Stimulated activated naive CD8-positive, alpha-beta T cell treated with anti-CD3 and anti-CD28 coated beads, Interleukin-15, Interleukin-2, amounts not matched to agents 100 ng/mL and 50 ng/mL, for 24 hours (primary cell): ENCODE results near the gene TRPM3.
"Not testable (repeated sequence)": the region's sequence is repeated elsewhere in the genome, so short reads cannot be mapped to it uniquely, and the experiment has no call there.

Experiments used
- H3K27ac Mint-ChIP-seq: one replicate; pipeline ENCODE4 v1.8.0; 2021; ENCODE audit warnings: mild to moderate bottlenecking, mixed read lengths
- H3K27me3 Mint-ChIP-seq: one replicate; pipeline ENCODE4 v1.8.0; 2021; ENCODE audit warnings: mixed read lengths
- H3K36me3 Mint-ChIP-seq: one replicate; pipeline ENCODE4 v1.8.0; 2021; ENCODE audit warnings: low read depth, mixed read lengths
- H3K4me1 Mint-ChIP-seq: one replicate; pipeline ENCODE4 v1.8.0; 2021; ENCODE audit warnings: low read depth, mixed read lengths
- H3K4me3 Mint-ChIP-seq: one replicate; pipeline ENCODE4 v1.8.0; 2021; ENCODE audit warnings: mild to moderate bottlenecking, mixed read lengths
- H3K9me3 Mint-ChIP-seq: one replicate; pipeline ENCODE4 v1.8.0; 2021; ENCODE audit warnings: mixed read lengths

TRPM3 gene

DNA sequence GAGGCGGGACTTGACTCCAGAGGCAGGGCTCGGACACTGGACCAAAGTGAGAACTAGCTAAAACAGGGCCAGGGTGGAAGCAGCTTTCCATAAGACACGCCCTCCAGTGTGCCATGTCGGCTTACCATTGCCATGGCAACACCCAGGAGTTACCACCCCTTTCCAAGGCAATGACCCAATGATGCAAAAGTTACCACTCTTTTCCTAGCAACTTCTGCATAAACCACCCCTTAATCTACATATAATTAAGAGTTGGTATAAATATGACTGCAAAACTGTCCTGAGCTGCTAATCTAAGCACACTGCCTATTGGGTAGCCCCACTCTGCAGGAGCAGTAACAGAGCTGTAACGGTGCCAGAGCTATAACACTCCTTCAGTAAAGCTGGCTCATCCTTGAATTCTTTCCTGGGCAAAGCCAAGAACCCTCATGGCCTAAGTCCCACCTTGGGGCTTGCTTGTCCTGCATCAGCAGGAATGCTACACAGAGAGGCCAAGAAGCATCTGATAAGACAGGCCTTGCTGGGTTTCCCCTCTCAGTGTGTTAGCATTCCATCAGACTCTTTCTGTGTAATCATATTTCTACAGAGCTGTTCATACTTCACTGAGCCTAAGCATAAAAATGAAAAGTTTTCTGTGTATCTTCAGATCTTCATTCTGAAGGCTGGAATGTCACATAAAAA, 444.2 kb downstream of the TRPM3 start:
- Mint-ChIP-seq H3K27ac (no peak overlapping the region), H3K9me3 (no peaks in the 10 kb centered on the region), H3K4me3 (no peak overlapping the region), H3K36me3 (no peaks in the 10 kb centered on the region), H3K27me3 (no peaks in the 10 kb centered on the region), H3K4me1 (no peaks in the 10 kb centered on the region)

DNA sequence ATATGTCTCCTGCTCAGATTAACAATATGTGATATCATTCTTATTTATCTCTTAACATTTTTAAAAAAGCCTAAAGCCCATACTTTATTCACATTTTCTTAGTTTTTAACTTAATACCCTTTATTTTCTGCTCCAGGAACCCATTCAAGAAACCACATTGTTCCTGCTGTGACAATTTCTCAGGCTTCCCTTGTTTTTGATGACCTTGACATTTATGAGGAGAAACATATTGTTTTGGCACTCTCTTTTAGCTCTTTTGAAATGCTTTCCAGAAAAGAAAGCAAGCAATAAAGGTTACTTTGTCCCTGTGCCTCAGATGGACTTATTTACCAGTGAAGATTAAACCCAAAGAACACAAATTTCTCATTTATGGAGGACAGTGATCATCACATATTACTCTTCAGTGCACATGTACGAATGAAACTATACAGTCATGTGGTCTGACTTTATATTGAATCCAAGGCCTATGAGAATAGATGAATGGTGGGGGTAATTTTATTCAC, 445.5 kb downstream of the TRPM3 start:
- no peaks in the 10 kb centered on the region for H3K4me1 Mint-ChIP-seq
- no peaks in the 10 kb centered on the region for H3K9me3 Mint-ChIP-seq
- H3K27ac Mint-ChIP-seq: no peak overlapping the region
- H3K27me3 Mint-ChIP-seq: no peaks in the 10 kb centered on the region
- no peak overlapping the region for H3K4me3 Mint-ChIP-seq
- no peaks in the 10 kb centered on the region for H3K36me3 Mint-ChIP-seq

DNA sequence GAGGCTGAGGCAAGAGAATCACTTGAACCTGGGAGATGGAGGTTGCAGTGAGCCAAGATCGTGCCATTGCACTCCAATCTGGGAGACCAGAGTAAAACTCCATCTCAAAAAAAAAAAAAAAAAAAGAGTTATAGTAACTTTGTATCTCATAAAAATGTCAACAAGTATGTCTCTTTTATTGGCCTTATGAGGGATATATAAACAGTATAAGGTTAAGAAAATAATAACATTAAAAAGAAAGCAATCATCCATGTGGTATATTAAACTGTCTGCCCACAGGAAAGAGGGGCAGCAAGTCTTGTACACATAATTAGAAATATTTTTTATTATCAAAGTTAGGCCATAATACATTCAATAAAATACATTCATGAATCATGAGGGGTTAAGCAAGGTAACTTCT, 447.6 kb downstream of the TRPM3 start:
- no peak overlapping the region for H3K27ac Mint-ChIP-seq
- no peak overlapping the region for H3K4me3 Mint-ChIP-seq
- H3K9me3 Mint-ChIP-seq: no peaks in the 10 kb centered on the region
- H3K36me3 Mint-ChIP-seq: no peaks in the 10 kb centered on the region
- H3K4me1 Mint-ChIP-seq: no peaks in the 10 kb centered on the region
- no peaks in the 10 kb centered on the region for H3K27me3 Mint-ChIP-seq

GRCh38 chr9:70672161-70672649, 449.2 kb downstream of the TRPM3 start:
- Mint-ChIP-seq H3K4me1 (no peaks in the 10 kb centered on the region), H3K27ac (no peak overlapping the region), H3K4me3 (no peak overlapping the region), H3K9me3 (no peaks in the 10 kb centered on the region), H3K27me3 (no peaks in the 10 kb centered on the region), H3K36me3 (no peaks in the 10 kb centered on the region)

GRCh38 chr9:70668751-70669150, 452.7 kb downstream of the TRPM3 start:
- H3K4me3 Mint-ChIP-seq: no peak overlapping the region
- H3K9me3 Mint-ChIP-seq: no peaks in the 10 kb centered on the region
- H3K27ac Mint-ChIP-seq: no peak overlapping the region
- H3K4me1 Mint-ChIP-seq: peaks cover 12% of the 10 kb centered on the region
- H3K36me3 Mint-ChIP-seq: no peaks in the 10 kb centered on the region
- no peaks in the 10 kb centered on the region for H3K27me3 Mint-ChIP-seq

DNA sequence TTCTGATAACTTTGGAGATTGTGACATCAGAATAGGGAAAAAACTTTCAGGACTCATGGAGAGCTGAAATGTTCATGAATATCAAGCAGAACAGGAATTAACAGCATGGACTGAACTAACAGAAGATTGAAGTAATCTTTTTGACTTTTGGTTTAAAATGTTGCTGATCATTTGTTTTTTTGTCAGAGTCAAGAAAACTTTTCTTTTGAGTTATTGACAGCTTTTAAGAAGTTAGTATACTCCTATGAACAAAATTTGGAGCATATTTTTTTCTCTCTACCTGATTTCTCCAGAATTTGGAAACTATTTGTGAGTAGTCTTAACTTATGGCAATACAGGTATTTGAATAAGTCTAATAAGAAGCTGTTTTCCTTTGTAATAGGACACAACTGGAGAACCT, 462.7 kb downstream of the TRPM3 start:
- H3K4me3 Mint-ChIP-seq: no peak overlapping the region
- H3K27me3 Mint-ChIP-seq: peaks cover 8% of the 10 kb centered on the region
- H3K27ac Mint-ChIP-seq: no peak overlapping the region
- H3K36me3 Mint-ChIP-seq: no peaks in the 10 kb centered on the region
- no peaks in the 10 kb centered on the region for H3K4me1 Mint-ChIP-seq
- H3K9me3 Mint-ChIP-seq: no peaks in the 10 kb centered on the region

DNA sequence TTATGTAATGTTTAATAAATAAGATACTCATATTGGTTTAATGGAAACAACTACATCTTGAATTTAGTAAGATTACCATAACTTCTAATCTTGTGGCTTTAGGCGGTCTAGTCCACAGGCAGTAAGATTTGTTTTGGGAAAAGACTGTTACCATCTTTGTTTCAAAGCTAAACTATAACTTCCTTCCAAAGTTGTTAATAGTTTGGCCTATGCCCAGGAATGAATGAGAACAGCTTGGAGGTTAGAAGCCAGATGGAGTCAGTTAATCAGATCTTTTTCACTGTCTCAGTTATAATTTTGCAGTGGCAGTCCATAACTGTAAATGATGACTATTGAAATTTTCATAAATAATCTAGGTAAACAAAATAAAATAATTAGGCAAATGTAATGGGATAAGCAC, 465.1 kb downstream of the TRPM3 start:
- Mint-ChIP-seq H3K27me3 (no peaks in the 10 kb centered on the region), H3K36me3 (no peaks in the 10 kb centered on the region), H3K4me3 (no peak overlapping the region), H3K4me1 (no peaks in the 10 kb centered on the region), H3K9me3 (no peaks in the 10 kb centered on the region), H3K27ac (no peak overlapping the region)

DNA sequence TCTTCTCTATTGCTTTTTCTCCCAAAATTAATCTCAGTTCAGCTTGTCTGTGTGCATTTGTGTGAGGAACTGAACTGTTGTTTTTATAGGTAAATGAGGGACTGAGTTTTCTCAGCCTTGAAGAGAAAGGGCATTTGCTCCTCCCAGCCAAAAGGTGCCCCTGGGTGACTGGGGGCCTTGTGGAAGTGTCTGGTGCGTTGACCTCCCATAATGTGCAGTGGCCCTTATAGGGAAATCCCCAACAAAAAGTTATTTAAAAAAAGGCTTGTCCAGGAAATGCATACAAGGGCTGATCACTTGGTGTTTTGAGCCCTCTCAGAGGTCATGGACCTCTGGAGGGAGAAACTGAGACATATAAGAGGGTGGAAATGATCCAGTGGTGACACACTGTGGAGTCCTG, 467.3 kb downstream of the TRPM3 start:
- no peak overlapping the region for H3K27ac Mint-ChIP-seq
- no peaks in the 10 kb centered on the region for H3K36me3 Mint-ChIP-seq
- H3K4me1 Mint-ChIP-seq: no peaks in the 10 kb centered on the region
- no peaks in the 10 kb centered on the region for H3K27me3 Mint-ChIP-seq
- no peak overlapping the region for H3K4me3 Mint-ChIP-seq
- H3K9me3 Mint-ChIP-seq: no peaks in the 10 kb centered on the region

- H3K4me1 Mint-ChIP-seq, H3K9me3 Mint-ChIP-seq, H3K27ac Mint-ChIP-seq, H3K4me3 Mint-ChIP-seq, H3K36me3 Mint-ChIP-seq: not testable (repeated sequence)
- peaks cover 14% of the 10 kb centered on the region for H3K27me3 Mint-ChIP-seq
Observed at GRCh38 chr9:70644627-70645026, 476.8 kb downstream of the TRPM3 start.

GRCh38 chr9:70642341-70642740, 479.1 kb downstream of the TRPM3 start:
- H3K4me3 Mint-ChIP-seq: no peak overlapping the region
- H3K27ac Mint-ChIP-seq: no peak overlapping the region
- no peaks in the 10 kb centered on the region for H3K36me3 Mint-ChIP-seq
- no peaks in the 10 kb centered on the region for H3K9me3 Mint-ChIP-seq
- H3K27me3 Mint-ChIP-seq: peaks cover 14% of the 10 kb centered on the region
- H3K4me1 Mint-ChIP-seq: no peaks in the 10 kb centered on the region

DNA sequence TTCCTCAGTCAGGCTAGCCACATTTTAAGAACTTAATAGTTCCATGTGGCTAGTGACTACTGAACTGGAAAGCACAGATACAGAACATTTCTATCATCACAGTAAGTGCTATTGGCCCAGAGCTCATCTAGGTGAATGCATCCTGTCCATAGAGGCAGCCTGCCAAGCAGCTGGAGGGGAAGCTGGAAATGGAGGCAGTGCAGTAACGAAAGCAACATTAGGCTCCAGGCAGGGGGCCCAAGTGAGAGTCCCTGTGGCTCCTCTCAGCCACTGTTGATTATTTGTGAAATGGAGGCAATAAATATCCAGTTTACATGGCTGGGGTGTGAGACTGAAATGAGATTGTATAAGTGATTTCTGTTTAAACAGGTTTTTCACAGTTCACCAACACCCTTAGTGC, 479.8 kb downstream of the TRPM3 start:
- H3K27ac Mint-ChIP-seq: no peak overlapping the region
- H3K36me3 Mint-ChIP-seq: no peaks in the 10 kb centered on the region
- no peaks in the 10 kb centered on the region for H3K9me3 Mint-ChIP-seq
- no peaks in the 10 kb centered on the region for H3K4me1 Mint-ChIP-seq
- H3K4me3 Mint-ChIP-seq: no peak overlapping the region
- H3K27me3 Mint-ChIP-seq: peaks cover 14% of the 10 kb centered on the region

DNA sequence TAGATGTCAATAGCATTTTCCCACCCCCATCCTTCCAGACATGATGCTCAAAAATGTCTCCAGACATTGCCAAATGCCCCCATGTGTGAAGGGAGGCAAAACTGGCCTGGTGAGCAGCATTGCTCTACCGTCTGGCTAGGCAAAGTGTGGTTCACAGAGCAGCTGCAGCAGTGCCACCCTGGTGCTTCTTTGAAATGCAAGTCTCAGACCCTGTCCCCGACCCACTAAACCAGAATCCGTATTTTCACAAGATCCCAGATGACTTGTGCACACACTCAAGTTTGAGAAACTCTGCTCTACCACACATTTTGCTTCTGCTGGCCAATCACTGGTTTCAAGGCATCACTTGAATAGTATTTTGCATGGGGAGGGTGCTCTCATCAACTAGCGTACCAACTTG, 480.4 kb downstream of the TRPM3 start:
- Mint-ChIP-seq H3K27me3 (peaks cover 14% of the 10 kb centered on the region), H3K9me3 (no peaks in the 10 kb centered on the region), H3K27ac (no peak overlapping the region), H3K4me3 (no peak overlapping the region), H3K4me1 (no peaks in the 10 kb centered on the region), H3K36me3 (no peaks in the 10 kb centered on the region)

DNA sequence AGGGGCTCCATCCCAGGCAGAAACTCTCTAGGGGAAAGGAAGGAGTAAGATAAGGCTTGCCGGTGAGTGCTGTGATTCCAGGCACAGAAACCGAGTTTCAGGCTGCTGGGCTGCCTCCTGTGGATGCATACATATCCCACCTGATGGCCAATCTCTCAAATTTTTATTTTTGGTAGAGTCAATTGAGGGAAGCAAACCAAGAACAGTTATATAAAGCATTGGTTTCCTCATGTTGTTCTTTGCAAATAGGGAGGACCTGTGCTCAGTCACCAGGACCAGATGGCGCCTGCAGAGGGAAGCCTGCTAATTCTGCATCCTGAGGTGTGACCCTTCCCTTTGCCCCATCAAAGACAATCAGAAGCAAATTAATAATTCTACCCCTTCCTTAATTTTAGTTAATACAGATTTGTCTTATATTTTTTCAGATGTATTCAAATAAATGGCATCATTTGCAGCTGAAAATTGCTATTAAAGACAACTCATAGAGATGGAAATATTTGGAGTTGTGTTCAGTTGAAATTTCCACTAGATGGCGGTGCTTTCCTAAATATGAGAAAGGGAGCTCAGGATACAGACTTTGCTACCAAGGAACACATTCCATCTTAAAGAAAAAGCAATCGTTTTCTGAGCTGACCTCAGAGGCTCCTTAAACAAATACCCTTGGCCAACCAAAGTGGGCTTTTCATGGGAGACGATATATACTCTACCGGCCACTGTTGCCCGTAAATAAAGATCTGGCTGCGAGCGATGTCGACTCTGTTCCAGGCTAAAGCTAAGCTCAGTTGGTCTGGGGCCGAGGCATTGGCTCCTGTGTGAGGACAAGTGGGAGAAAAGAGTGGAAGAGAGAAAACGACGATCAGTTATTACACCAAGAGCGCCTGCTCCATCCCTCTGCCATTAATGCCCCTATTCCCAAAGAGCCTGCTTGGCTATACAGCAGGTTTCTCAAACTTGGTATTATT, 481.3 kb downstream of the TRPM3 start:
- no peaks in the 10 kb centered on the region for H3K36me3 Mint-ChIP-seq
- H3K27ac Mint-ChIP-seq: no peak overlapping the region
- H3K27me3 Mint-ChIP-seq: peaks cover 12% of the 10 kb centered on the region
- no peak overlapping the region for H3K4me3 Mint-ChIP-seq
- no peaks in the 10 kb centered on the region for H3K9me3 Mint-ChIP-seq
- no peaks in the 10 kb centered on the region for H3K4me1 Mint-ChIP-seq

- no peak overlapping the region for H3K27ac Mint-ChIP-seq
- no peaks in the 10 kb centered on the region for H3K36me3 Mint-ChIP-seq
- H3K27me3 Mint-ChIP-seq: no peaks in the 10 kb centered on the region
- no peak overlapping the region for H3K4me3 Mint-ChIP-seq
- H3K4me1 Mint-ChIP-seq: no peaks in the 10 kb centered on the region
- no peaks in the 10 kb centered on the region for H3K9me3 Mint-ChIP-seq
Observed at GRCh38 chr9:70635790-70636189, 485.6 kb downstream of the TRPM3 start.

DNA sequence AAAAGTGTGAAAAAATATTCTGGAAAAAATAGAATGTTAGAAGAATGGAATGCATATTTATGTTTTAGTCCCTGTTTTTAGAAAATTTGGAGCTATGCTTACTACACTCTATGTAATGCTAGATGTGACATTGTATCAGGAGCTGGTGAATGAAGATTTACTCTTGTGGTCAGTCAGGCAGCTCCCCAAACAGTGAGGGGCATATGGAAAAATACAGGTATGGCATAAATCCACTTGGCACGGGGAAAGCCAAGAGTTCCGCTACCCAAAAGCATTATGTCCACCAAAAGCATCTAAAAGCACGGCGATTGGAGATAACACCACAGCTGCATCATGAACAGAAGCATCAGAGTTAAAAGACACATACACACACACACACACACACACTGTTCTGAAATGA, 486.7 kb downstream of the TRPM3 start:
- Mint-ChIP-seq H3K4me1 (no peaks in the 10 kb centered on the region), H3K9me3 (no peaks in the 10 kb centered on the region), H3K4me3 (no peak overlapping the region), H3K36me3 (no peaks in the 10 kb centered on the region), H3K27ac (no peak overlapping the region), H3K27me3 (no peaks in the 10 kb centered on the region)
